ENCODE data around the gene EPHB2.

Gene EPHB2

GRCh38 chr1:22722901-22723550, 12.4 kb downstream of the EPHB2 start:
- no peak for DNase-seq

- DNase-seq: no peak
Measured at GRCh38 chr1:22727873-22728272, 17.2 kb downstream of the EPHB2 start.

- no peak for DNase-seq
Measured at GRCh38 chr1:22728751-22729399, 18.2 kb downstream of the EPHB2 start.

GRCh38 chr1:22729400-22729773, 18.7 kb downstream of the EPHB2 start:
- no peak for DNase-seq

- DNase-seq: no peak
Measured at GRCh38 chr1:22729912-22730311, 19.3 kb downstream of the EPHB2 start.

GRCh38 chr1:22731924-22732720, 21.5 kb downstream of the EPHB2 start:
- DNase-seq: no peak

- DNase-seq: no peak
Measured at GRCh38 chr1:22733643-22734042, 23.0 kb downstream of the EPHB2 start.

GRCh38 chr1:22736501-22737080, 26.0 kb downstream of the EPHB2 start:
- DNase-seq: no peak

GRCh38 chr1:22737374-22738068, 26.9 kb downstream of the EPHB2 start:
- no peak for DNase-seq

GRCh38 chr1:22738069-22738435, 27.4 kb downstream of the EPHB2 start:
- DNase-seq: peak; percentile 19

- DNase-seq: no peak
Measured at GRCh38 chr1:22738522-22738921, 27.9 kb downstream of the EPHB2 start.

- DNase-seq: peak; percentile 41
Measured at GRCh38 chr1:22739648-22740385, 29.2 kb downstream of the EPHB2 start.

GRCh38 chr1:22741118-22741517, 30.5 kb downstream of the EPHB2 start:
- DNase-seq: no peak

GRCh38 chr1:22745669-22746585, 35.3 kb downstream of the EPHB2 start:
- peak; percentile 83 for DNase-seq

GRCh38 chr1:22747021-22747734, 36.5 kb downstream of the EPHB2 start:
- no peak for DNase-seq

- DNase-seq: no peak
Measured at GRCh38 chr1:22747735-22748073, 37.1 kb downstream of the EPHB2 start.

- DNase-seq: no peak
Measured at GRCh38 chr1:22749503-22749902, 38.9 kb downstream of the EPHB2 start.

GRCh38 chr1:22749919-22750684, 39.5 kb downstream of the EPHB2 start:
- DNase-seq: peak; percentile 83

- DNase-seq: no peak
Measured at GRCh38 chr1:22750685-22751051, 40.0 kb downstream of the EPHB2 start.

- DNase-seq: no peak
Measured at GRCh38 chr1:22751124-22751531, 40.5 kb downstream of the EPHB2 start.

Measured in inflammatory macrophage treated with lipopolysaccharide for 4 hours (primary cell).